Right ventricle myocardium superior (tissue), 1 donor: ENCODE measurements around the gene GRAP2. TPM values are rescaled to one million over a fixed set of nuclear protein-coding genes. Genes with fewer than 3 reads are reported as not detected.
"Not testable (repeated sequence)": the region's sequence is repeated elsewhere in the genome, so short reads cannot be mapped to it uniquely, and the experiment has no call there.

ENCODE experiments used
- ATAC-seq: fragments of 200-7000 bp; cut with Tn5 transposase; one replicate; pipeline ENCODE4 v1.9.1; 2020; ENCODE audit warnings: mild to moderate bottlenecking; ENCODE audit not compliant: poor library complexity
- DNase-seq: peaks from one replicate; pipeline ENCODE4 v3.0.0-alpha.2; 2020
- intact Hi-C: fragments of 100-400 bp; cut with DNase I; formaldehyde crosslinking; loops from one replicate; pipeline ENCODE4 v1.11.2; 2022
- total RNA-seq: library from RNA; stranded (reverse); fragmentation: NEBNext Ultra II Directional; extraction: Animal tissue kit (Norgen Biotek cat#: 25700); gene quantifications from one replicate; pipeline ENCODE4 v1.2.1, GENCODE V29; 2021
- donor health status: DM: no; HTN: yes; CAD: no; lungs with severe emphysema.

Gene GRAP2
- total RNA-seq, 1 donor from 2014 or later = 1.6 TPM

GRCh38 chr22:39895682-39896081 lies 5.2 kb upstream of the GRAP2 start:
- ATAC-seq (no peak), DNase-seq (no peak)
- intact Hi-C loops = no loop called here

DNA sequence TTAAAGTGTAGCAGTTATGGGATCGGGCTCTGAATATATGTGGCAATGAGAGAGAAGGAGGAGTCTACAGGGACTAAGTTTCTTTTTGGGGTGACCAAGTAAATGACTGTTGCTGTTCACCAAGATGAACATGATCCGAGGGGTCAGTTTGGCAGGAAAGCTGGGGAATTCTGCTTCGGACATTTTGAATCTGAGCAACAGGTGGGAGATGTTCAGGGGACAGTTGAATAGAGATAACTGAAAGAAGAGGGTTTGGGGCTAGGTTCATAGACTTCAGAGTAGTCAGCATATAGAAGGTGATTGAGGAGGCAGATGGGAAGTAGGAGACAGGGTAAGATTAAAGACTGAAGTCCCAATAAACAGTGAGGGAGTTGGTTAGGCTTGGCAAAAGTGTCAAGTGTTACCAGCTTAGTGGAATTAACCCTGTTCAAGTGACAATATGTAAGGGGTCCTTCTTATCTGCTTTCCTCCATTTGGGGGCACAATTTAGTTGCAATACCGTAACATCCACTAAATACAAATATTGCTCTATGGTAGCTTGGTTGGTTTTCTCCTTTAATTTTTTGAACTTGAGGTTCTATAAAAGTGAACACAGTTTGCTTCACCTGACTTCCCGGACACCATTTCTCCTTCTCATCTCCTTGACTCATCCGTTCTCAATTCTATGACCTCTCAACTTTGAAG lies 4.4 kb upstream of the GRAP2 start:
- DNase-seq = no peak
- no peak for ATAC-seq
- intact Hi-C loops = no loop called here

GRCh38 chr22:39897841-39898240 lies 3.0 kb upstream of the GRAP2 start:
- intact Hi-C loops = no loop called here
- DNase-seq (no peak), ATAC-seq (no peak)

- intact Hi-C loops = no loop called here
- DNase-seq (no peak), ATAC-seq (peak; percentile 75)
Observed at GRCh38 chr22:39898997-39899396, 1.9 kb upstream of the GRAP2 start.

- DNase-seq (no peak), ATAC-seq (no peak)
- intact Hi-C loops = no loop called here
Observed at GRCh38 chr22:39901565-39902146, 772 bp downstream of the GRAP2 start.

GRCh38 chr22:39904024-39904423 lies 3.1 kb downstream of the GRAP2 start:
- DNase-seq, ATAC-seq, intact Hi-C loops: not testable (repeated sequence)

DNA sequence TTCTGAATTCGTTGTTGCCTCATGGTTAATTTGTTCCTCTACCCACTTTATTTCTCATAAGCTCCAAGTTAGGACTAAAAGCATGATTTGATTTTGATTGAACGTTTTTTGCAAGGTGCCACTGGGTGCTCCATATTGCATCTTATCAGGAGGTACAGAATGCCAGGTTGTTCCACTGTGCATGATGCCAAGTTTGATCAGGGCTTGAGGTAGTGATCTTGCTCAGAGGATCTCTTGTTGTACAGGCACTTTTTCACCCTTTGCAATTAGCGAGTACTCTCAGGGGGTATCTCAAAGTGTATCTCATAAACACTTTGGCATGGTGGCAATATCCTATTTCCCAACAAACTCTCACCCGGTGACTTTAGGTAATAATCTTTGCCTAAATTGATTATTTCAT lies 4.0 kb downstream of the GRAP2 start:
- ATAC-seq (no peak), DNase-seq (no peak)
- intact Hi-C loops = no loop called here

DNA sequence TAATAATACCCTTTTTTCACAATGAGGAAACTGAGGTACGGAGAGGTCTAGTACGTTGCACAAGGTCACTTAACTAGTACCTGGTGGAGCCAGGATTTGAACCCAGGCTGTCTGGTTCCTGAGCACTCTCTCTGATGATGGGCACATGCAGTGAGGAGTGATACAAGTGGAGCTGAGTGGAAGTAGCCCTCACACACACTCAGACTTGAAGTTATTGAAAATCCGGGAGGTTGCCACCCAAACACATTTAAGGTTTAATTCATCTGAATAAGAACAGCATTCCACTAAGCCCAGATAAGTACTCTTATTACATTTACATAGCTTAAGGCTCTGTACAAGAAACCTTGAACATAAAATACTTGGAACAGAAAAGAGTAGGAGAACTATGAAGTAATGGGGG lies 4.8 kb downstream of the GRAP2 start:
- no peak for ATAC-seq
- DNase-seq = no peak
- intact Hi-C loops = no loop called here

DNA sequence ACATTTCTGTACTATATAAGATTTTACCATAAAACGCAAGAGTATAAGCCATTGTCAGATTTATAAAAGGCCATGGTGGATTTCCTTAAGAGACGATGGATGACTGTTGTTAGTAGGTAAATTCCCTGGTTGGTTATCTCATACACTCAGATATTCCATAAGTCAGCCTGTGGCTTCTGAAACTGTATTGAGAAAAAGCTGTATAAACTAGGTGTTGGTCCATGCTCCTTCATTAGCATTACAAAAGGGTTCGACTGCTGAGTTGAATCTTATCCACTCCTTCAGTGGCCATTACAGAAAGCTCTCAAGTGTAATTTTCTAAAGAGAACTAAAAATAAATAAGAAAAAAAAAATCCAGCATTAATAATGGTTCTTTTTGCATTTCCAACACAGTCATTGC lies 5.3 kb downstream of the GRAP2 start:
- DNase-seq (no peak), ATAC-seq (no peak)
- intact Hi-C loops = no loop called here

DNA sequence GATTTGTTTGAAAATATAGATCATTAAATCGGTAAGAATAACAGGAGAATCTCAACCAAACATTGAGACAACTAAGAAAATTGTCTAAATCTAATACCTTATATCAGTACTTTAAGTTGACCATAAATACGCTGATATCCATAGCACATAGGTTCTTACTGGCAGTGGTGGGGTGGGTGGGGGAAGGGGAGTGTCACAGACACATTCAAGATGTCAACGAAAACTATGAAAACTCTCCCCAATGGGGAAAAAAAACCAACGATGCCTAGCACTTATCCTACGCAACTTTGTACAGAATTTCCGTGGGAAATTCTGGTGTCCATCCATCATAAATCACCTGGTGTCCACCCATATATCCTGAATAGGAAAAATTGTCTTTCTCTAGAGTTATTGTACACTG lies 6.2 kb downstream of the GRAP2 start:
- DNase-seq = no peak
- intact Hi-C loops = no loop called here
- ATAC-seq = no peak

GRCh38 chr22:39907605-39908097 lies 6.8 kb downstream of the GRAP2 start:
- no peak for DNase-seq
- no peak for ATAC-seq
- intact Hi-C loops = no loop called here

- intact Hi-C loops = no loop called here
- ATAC-seq (no peak), DNase-seq (no peak)
Observed at GRCh38 chr22:39908136-39908535, 7.3 kb downstream of the GRAP2 start.

- no peak for ATAC-seq
Observed at GRCh38 chr22:39908737-39909136, 7.9 kb downstream of the GRAP2 start.

GRCh38 chr22:39910876-39911613 lies 10.2 kb downstream of the GRAP2 start:
- DNase-seq = no peak
- ATAC-seq = no peak
- intact Hi-C loops = no loop called here

More at GRCh38 chr22:39908737-39909136, 7.9 kb downstream of the GRAP2 start:
- DNase-seq = no peak
- intact Hi-C loops = no loop called here

- no peak for DNase-seq
- no peak for ATAC-seq
- intact Hi-C loops = no loop called here
Observed at GRCh38 chr22:39913321-39913720, 12.4 kb downstream of the GRAP2 start.

DNA sequence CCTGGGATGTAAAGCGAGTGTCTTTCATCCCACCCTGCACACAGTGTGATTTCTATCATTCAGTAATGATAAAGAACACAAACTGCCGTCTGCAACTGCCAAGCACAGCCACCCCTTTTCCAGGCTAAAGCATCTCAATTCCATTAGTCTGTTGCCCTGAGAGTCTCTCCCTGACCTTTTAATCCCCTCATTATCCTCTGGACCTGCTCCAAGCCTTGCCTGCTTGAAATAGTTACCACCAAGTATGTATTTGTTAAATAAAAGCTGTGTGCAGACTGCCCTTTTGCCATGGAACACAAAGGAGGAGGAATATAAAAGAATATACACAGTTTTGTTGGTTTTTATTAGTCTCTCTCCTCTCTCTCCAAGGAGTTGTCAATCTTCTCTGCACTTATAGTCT lies 13.0 kb downstream of the GRAP2 start:
- intact Hi-C loops = no loop called here
- ATAC-seq (no peak), DNase-seq (no peak)

GRCh38 chr22:39914584-39914983 lies 13.7 kb downstream of the GRAP2 start:
- intact Hi-C loops = no loop called here
- DNase-seq (no peak), ATAC-seq (no peak)

GRCh38 chr22:39915295-39915726 lies 14.4 kb downstream of the GRAP2 start:
- no peak for DNase-seq
- no peak for ATAC-seq
- intact Hi-C loops = no loop called here

GRCh38 chr22:39916496-39916895 lies 15.6 kb downstream of the GRAP2 start:
- intact Hi-C loops = no loop called here
- no peak for ATAC-seq
- no peak for DNase-seq

DNA sequence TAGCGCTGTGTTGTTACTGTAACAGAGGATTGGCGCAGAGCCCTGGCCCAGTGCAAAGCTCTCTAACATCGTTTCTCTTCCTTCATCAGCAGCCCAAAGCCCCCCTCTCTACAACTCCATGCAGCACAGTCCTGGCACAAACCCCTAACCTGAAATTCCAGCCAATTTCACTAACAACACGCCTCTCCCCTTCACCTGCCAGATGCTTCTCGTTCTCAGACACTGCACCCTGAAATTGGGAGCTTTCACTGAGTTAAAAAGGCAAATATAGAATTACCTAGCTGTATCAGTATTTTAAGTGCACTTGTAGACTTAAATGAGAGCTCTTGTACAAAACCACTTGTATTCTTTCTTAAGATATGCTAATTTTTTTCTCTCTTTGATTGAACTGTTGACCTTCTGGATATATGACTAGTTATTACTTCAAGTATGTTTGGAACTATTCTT lies 16.3 kb downstream of the GRAP2 start:
- ATAC-seq (no peak), DNase-seq (no peak)
- intact Hi-C loops = no loop called here
